ENCODE data around the gene MSRB3. TPM values are rescaled to one million over a fixed set of nuclear protein-coding genes. Genes with fewer than 3 reads are reported as not detected.

MSRB3 gene
- total and polyA plus RNA-seq, 12 donors: 44.7 to 169 (median 119) TPM

GRCh38 chr12:65488197-65488596, 209.7 kb downstream of the MSRB3 start:
- ATAC-seq: no peak
- intact Hi-C loops (cut with DNase I): no loop called here
- no peaks in the 10 kb centered on the region for H3K27me3 ChIP-seq
- peaks cover 0 to 18% (median 9%) of the 10 kb centered on the region in 11 donors for H3K9me3 ChIP-seq
- H3K4me1 ChIP-seq: no peaks in the 10 kb centered on the region
- 91 to 95% methylated on average over 4 of the region's 4 CpGs for WGBS, 2 donors
- no peak overlapping the region for H3K27ac ChIP-seq
- DNase-seq: no peak
- no peak overlapping the region for H3K4me3 ChIP-seq
- no peak for TF ChIP-seq CTCF (IDR thresholded peaks at IDR 0.05)
- no peaks in the 10 kb centered on the region for H3K36me3 ChIP-seq

GRCh38 chr12:65490250-65490649, 211.8 kb downstream of the MSRB3 start:
- H3K9me3 ChIP-seq: no peaks in the 10 kb centered on the region
- ATAC-seq (no peak), DNase-seq (no peak)
- no peaks in the 10 kb centered on the region for H3K27me3 ChIP-seq
- H3K4me3 ChIP-seq: no peak overlapping the region
- H3K4me1 ChIP-seq: no peaks in the 10 kb centered on the region
- intact Hi-C loops (cut with DNase I): no loop called here
- TF ChIP-seq CTCF (IDR thresholded peaks at IDR 0.05): no peak
- no peaks in the 10 kb centered on the region for H3K36me3 ChIP-seq
- no peak overlapping the region for H3K27ac ChIP-seq

- intact Hi-C loops (cut with DNase I): no loop called here
- H3K27me3 ChIP-seq: no peaks in the 10 kb centered on the region
- TF ChIP-seq CTCF (IDR thresholded peaks at IDR 0.05): no peak
- ATAC-seq (no peak), DNase-seq (no peak)
- no peak overlapping the region for H3K27ac ChIP-seq
- no peak overlapping the region for H3K4me3 ChIP-seq
- H3K4me1 ChIP-seq: peaks cover 0 to 11% (median 0%) of the 10 kb centered on the region in 9 donors
- H3K9me3 ChIP-seq: no peaks in the 10 kb centered on the region
- 73 to 91% methylated on average over 1 of the region's 1 CpG for WGBS, 2 donors
- no peaks in the 10 kb centered on the region for H3K36me3 ChIP-seq
Observed at GRCh38 chr12:65492998-65493912, 214.8 kb downstream of the MSRB3 start.

GRCh38 chr12:65493913-65494245, 215.4 kb downstream of the MSRB3 start:
- no peak overlapping the region for H3K27ac ChIP-seq
- intact Hi-C loops (cut with DNase I): no loop called here
- no peak for ATAC-seq
- no peaks in the 10 kb centered on the region for H3K9me3 ChIP-seq
- no peak overlapping the region for H3K4me3 ChIP-seq
- no peak for TF ChIP-seq CTCF (IDR thresholded peaks at IDR 0.05)
- whole genome bisulfite sequencing, 2 donors: 66 to 79% methylated on average over 1 of the region's 1 CpG
- no peaks in the 10 kb centered on the region for H3K27me3 ChIP-seq
- no peak for DNase-seq
- H3K4me1 ChIP-seq: peaks cover 0 to 11% (median 0%) of the 10 kb centered on the region in 9 donors
- H3K36me3 ChIP-seq: no peaks in the 10 kb centered on the region
